HCT116 (cell line): Measurements from ENCODE around the gene MSH2. TPM values are rescaled to one million over a fixed set of nuclear protein-coding genes. Genes with fewer than 3 reads are reported as not detected.

Experiments used
- ATAC-seq: fragments of 200-7000 bp; cut with Tn5 transposase; 2 replicates; pipeline ENCODE4 v1.9.1; 2020; ENCODE audit warnings: mild to moderate bottlenecking, moderate library complexity
- BruUV-seq: library from RNA; stranded (reverse); fragments of 400-500 nt; replicated peaks from 2 replicates; lab custom pipeline; 2021; lab: Mats Ljungman, UMichigan
- CTCF ChIA-PET: fragments of 300-600 bp; sonication (Branson Sonifier 250); formaldehyde crosslinking; loops from one replicate; lab custom pipeline; 2021; ENCODE audit warnings: antibody characterized with exemption; lab: Charles Lee
- POLR2A ChIA-PET: fragments of 300-600, 350-600 bp; sonication (Branson Sonifier 250); formaldehyde crosslinking; loops from one replicate; lab custom pipeline; 2021; ENCODE audit warnings: antibody characterized with exemption; lab: Charles Lee
- RAD21 ChIA-PET, 2 experiments: fragments of 300-600 bp; sonication (Branson Sonifier 250); formaldehyde crosslinking; loops; one replicate each; lab custom pipeline; 2023; ENCODE audit warnings: low total read pairs in 2 of 2; ENCODE audit not compliant: uncharacterized antibody in 2 of 2, unreplicated experiment in 2 of 2, low non-redundant PET in 1 of 2; lab: Charles Lee
- DNase-seq: peaks from one replicate; pipeline ENCODE4 v3.0.0-alpha.2; 2010; ENCODE audit warnings: low read depth, low spot score
- H2AFZ ChIP-seq: fragments of 200-600 bp; shearing (Covaris generic), sonication (generic); 2 replicates; pipeline ENCODE4 v1.6.1; 2017; ENCODE audit warnings: low read depth, mixed run types, mixed read lengths, antibody characterized with exemption, low read length; ENCODE audit not compliant: poor library complexity, severe bottlenecking
- H3K27ac ChIP-seq: 2 replicates; pipeline ENCODE4 v1.5.1; 2012; ENCODE audit warnings: low read depth, low read length
- H3K27me3 ChIP-seq: fragments of 200-600 bp; sonication (generic); 2 replicates; pipeline ENCODE4 v1.6.1; 2016; ENCODE audit warnings: mixed run types, low read length, mixed read lengths; ENCODE audit not compliant: insufficient read depth
- H3K36me3 ChIP-seq, 2 experiments: fragments of 200-500 bp in 1 of 2; fragments of 200-600 bp in 1 of 2; sonication (Bioruptor generic) in 1 of 2; sonication (generic) in 1 of 2; 2 replicates each; pipeline versions ENCODE4 v1.5.1 to v1.6.1; 2014 to 2016; ENCODE audit warnings: low read length in 2 of 2, inconsistent platforms in 1 of 2, mixed read lengths in 1 of 2, mixed run types in 1 of 2; ENCODE audit not compliant: insufficient read depth in 2 of 2, control insufficient read depth in 1 of 2
- H3K4me1 ChIP-seq, 2 experiments: fragments of 200-600 bp in 1 of 2; sonication (generic) in 1 of 2; 2 replicates each; pipeline versions ENCODE4 v1.5.1 to v1.6.1; 2012 to 2017; ENCODE audit warnings: low read length in 2 of 2, inconsistent platforms in 1 of 2, mild to moderate bottlenecking in 1 of 2, mixed read lengths in 1 of 2, mixed run types in 1 of 2, moderate library complexity in 1 of 2; ENCODE audit not compliant: insufficient read depth in 2 of 2, control insufficient read depth in 1 of 2
- H3K4me2 ChIP-seq: fragments of 200-600 bp; sonication (generic); 2 replicates; pipeline ENCODE4 v1.6.1; 2017; ENCODE audit warnings: mixed run types, low read length, mixed read lengths
- H3K4me3 ChIP-seq, 2 experiments: fragments of 200-600 bp in 1 of 2; sonication (generic) in 1 of 2; replicated peaks in 1 of 2; 2 replicates each; pipeline ENCODE4 v1.5.1; 2011 to 2016; ENCODE audit warnings: low read length in 2 of 2, control low read depth in 1 of 2, low read depth in 1 of 2, mild to moderate bottlenecking in 1 of 2, mixed read lengths in 1 of 2, mixed run types in 1 of 2
- H3K79me2 ChIP-seq: fragments of 200-600 bp; sonication (generic); 2 replicates; pipeline ENCODE4 v1.6.1; 2017; ENCODE audit warnings: mild to moderate bottlenecking, mixed run types, low read length, moderate library complexity, mixed read lengths; ENCODE audit not compliant: insufficient read depth
- H3K9ac ChIP-seq: fragments of 200-600 bp; sonication (generic); 2 replicates; pipeline ENCODE4 v1.6.1; 2016; ENCODE audit warnings: low read length, mixed read lengths
- H3K9me2 ChIP-seq: fragments of 200-600 bp; sonication (generic), shearing (Covaris generic); 2 replicates; pipeline ENCODE4 v1.6.1; 2017; ENCODE audit warnings: mixed run types, mild to moderate bottlenecking, moderate library complexity; ENCODE audit not compliant: insufficient read depth
- H3K9me3 ChIP-seq, 2 experiments: fragments of 200-500 bp in 1 of 2; fragments of 200-600 bp in 1 of 2; sonication (Bioruptor generic) in 1 of 2; sonication (generic) in 1 of 2; 2 replicates each; pipeline ENCODE4 v1.6.1; 2014 to 2017; ENCODE audit warnings: low read length in 2 of 2, mixed read lengths in 2 of 2, inconsistent platforms in 1 of 2, low read depth in 1 of 2, mild to moderate bottlenecking in 1 of 2, mixed run types in 1 of 2, moderate library complexity in 1 of 2; ENCODE audit not compliant: control insufficient read depth in 1 of 2, insufficient read depth in 1 of 2
- H4K20me1 ChIP-seq: fragments of 200-600 bp; sonication (generic), shearing (Covaris generic); 2 replicates; pipeline ENCODE4 v1.6.1; 2017; ENCODE audit warnings: mixed run types, mild to moderate bottlenecking, moderate library complexity; ENCODE audit not compliant: insufficient read depth
- CBX3 ChIP-seq: IDR thresholded peaks from 2 replicates; pipeline ENCODE4 v1.6.1; 2012; ENCODE audit warnings: low read depth
- CEBPB ChIP-seq: IDR thresholded peaks from 2 replicates; pipeline ENCODE4 v1.6.1; 2012; ENCODE audit warnings: low read depth
- ELF1 ChIP-seq: IDR thresholded peaks from 2 replicates; pipeline ENCODE4 v1.6.1; 2012; ENCODE audit warnings: low read depth, borderline replicate concordance
- EZH2 ChIP-seq: fragments of 200-600 bp; sonication (generic); IDR thresholded peaks from 2 replicates; pipeline ENCODE4 v1.6.1; 2017; ENCODE audit warnings: antibody characterized with exemption, mixed run types
- JUND ChIP-seq: IDR thresholded peaks from 2 replicates; pipeline ENCODE4 v1.6.1; 2012
- SIN3A ChIP-seq: IDR thresholded peaks from 2 replicates; pipeline ENCODE4 v1.6.1; 2012; ENCODE audit warnings: low read depth
- SP1 ChIP-seq: IDR thresholded peaks from 2 replicates; pipeline ENCODE4 v1.6.1; 2012; ENCODE audit warnings: low read depth
- ZBTB33 ChIP-seq: IDR thresholded peaks from 2 replicates; pipeline ENCODE4 v1.6.1; 2011; ENCODE audit warnings: mild to moderate bottlenecking, low read length, moderate library complexity; ENCODE audit not compliant: insufficient replicate concordance; ENCODE audit errors: extremely low read depth
- intact Hi-C: fragments of 100-400 bp; cut with micrococcal nuclease; formaldehyde crosslinking; loops from 2 replicates; pipeline ENCODE4 v1.10.0; 2022
- total RNA-seq: library from RNA; stranded (reverse); gene quantifications from one replicate; pipeline ENCODE4 v1.2.1, GENCODE V29; 2021; ENCODE audit not compliant: unreplicated experiment

Gene MSH2
- total RNA-seq, 1 experiment from 2014 or later, result 54.9 TPM

- TF ChIP-seq ZBTB33 (no peak), ELF1 (no peak)
Measured at GRCh38 chr2:47521666-47522285, 118.8 kb downstream of the MSH2 start (continued).

- ATAC-seq, result no peak
- intact Hi-C loops, result no loop called here
- ChIA-PET POLR2A (no interaction called here), CTCF (no interaction called here), RAD21 (no interaction called here)
- no peaks in the 10 kb centered on the region for H3K4me1 ChIP-seq
- no peaks in the 10 kb centered on the region for H4K20me1 ChIP-seq
- no peak overlapping the region for H3K4me3 ChIP-seq
- H3K4me2 ChIP-seq, result no peak overlapping the region
- H3K9me2 ChIP-seq, result no peaks in the 10 kb centered on the region
- no peaks in the 10 kb centered on the region for H3K27me3 ChIP-seq
- no peak for TF ChIP-seq EZH2
- H3K36me3 ChIP-seq, result no peaks in the 10 kb centered on the region
- H3K27ac ChIP-seq, result no peak overlapping the region
- no peaks in the 10 kb centered on the region for H3K79me2 ChIP-seq
- no peak for DNase-seq
- no peaks in the 10 kb centered on the region for H3K9me3 ChIP-seq
- no TSS peak for BruUV-seq
- H3K9ac ChIP-seq, result no peak overlapping the region
- H2AFZ ChIP-seq, result no peak overlapping the region
Measured at GRCh38 chr2:47525167-47525566, 122.2 kb downstream of the MSH2 start.

GRCh38 chr2:47528455-47528854, 125.5 kb downstream of the MSH2 start:
- ATAC-seq (no peak), DNase-seq (no peak)
- ChIA-PET CTCF (no interaction called here), RAD21 (no interaction called here), POLR2A (no interaction called here)
- no peak overlapping the region for H2AFZ ChIP-seq
- intact Hi-C loops, result no loop called here
- H3K9me2 ChIP-seq, result no peaks in the 10 kb centered on the region
- H3K9ac ChIP-seq, result no peak overlapping the region
- no TSS peak for BruUV-seq
- no peaks in the 10 kb centered on the region for H4K20me1 ChIP-seq
- no peaks in the 10 kb centered on the region for H3K9me3 ChIP-seq
- no peak overlapping the region for H3K4me3 ChIP-seq
- TF ChIP-seq ZBTB33 (no peak), SIN3A (no peak), CEBPB (no peak), CBX3 (no peak), JUND (no peak), SP1 (no peak)
- H3K27me3 ChIP-seq, result no peaks in the 10 kb centered on the region
- H3K79me2 ChIP-seq, result no peaks in the 10 kb centered on the region
- H3K36me3 ChIP-seq, result no peaks in the 10 kb centered on the region
- H3K4me1 ChIP-seq, result peaks cover 0 to under 1% of the 10 kb centered on the region in 2 experiments; a peak in 1 of 4 replicates
- no peak overlapping the region for H3K4me2 ChIP-seq
- no peak overlapping the region for H3K27ac ChIP-seq
